ENCODE data around the gene OR8D1. TPM values are rescaled to one million over a fixed set of nuclear protein-coding genes. Genes with fewer than 3 reads are reported as not detected.

The OR8D1 gene
- total RNA-seq, 1 experiment from 2014 or later, result not detected

DNA sequence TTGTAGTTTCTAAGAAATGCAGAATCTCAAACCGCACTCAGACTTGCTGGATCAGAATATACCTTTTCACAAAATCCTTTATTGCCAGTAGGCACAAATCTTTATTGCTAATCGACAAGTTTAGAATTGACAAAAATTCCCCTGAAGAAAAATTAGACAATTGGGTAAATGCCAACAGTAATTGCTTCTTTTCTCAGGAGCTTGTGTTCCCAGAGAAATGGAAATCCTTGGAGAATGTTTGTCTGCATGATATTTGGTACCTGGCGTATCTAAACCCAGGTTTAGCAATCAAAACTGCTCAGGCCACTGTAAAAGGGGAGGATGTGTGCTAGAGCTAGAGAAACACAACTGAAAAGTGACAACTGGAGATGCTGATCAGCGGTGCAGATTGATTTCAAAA lies 57.7 kb downstream of the OR8D1 start, which contains the start of gene OR8G5:
Gene OR8G5 (plus strand): TSS at position 301 of the 400 bp plus-strand sequence. CDS start 8,556 bp downstream, outside the sequence.
- Histone ChIP-seq H3K9me3 (ENCODE audit: control insufficient read depth, insufficient read depth, low read depth, low read length) (no peaks in the 10 kb centered on the region), H3K27me3 (ENCODE audit: control insufficient read depth, insufficient read depth, low read length) (no peaks in the 10 kb centered on the region), H3K27ac (ENCODE audit: low read length) (no peak within 1 kb of the TSS), H3K36me3 (ENCODE audit: control insufficient read depth, insufficient read depth, low read length) (no peaks in the 10 kb centered on the region), H3K4me3 (ENCODE audit: low read depth in 2 of 2, low read length in 2 of 2) (no peak within 1 kb of the TSS), H3K4me1 (ENCODE audit: control insufficient read depth, insufficient read depth, low read length) (no peaks in the 10 kb centered on the region)
- DNase-seq (ENCODE audit: low read depth, low spot score) (no peak), ATAC-seq (no peak)
- intact Hi-C loops (cut with micrococcal nuclease; ENCODE audit: unreplicated experiment) (no loop called here), in situ Hi-C loops (cut with HindIII; ENCODE audit: low pct_unique_long_range_greater_than_20kb, low sequenced_read_pairs) (no loop called here)
- BruUV-seq (replicated peaks), result no TSS peak
- no peak for TF ChIP-seq SIN3A (IDR thresholded peaks at IDR 0.05; ENCODE audit: borderline replicate concordance, insufficient read depth, low read depth, low read length)
- TF ChIP-seq, protein P1, sequence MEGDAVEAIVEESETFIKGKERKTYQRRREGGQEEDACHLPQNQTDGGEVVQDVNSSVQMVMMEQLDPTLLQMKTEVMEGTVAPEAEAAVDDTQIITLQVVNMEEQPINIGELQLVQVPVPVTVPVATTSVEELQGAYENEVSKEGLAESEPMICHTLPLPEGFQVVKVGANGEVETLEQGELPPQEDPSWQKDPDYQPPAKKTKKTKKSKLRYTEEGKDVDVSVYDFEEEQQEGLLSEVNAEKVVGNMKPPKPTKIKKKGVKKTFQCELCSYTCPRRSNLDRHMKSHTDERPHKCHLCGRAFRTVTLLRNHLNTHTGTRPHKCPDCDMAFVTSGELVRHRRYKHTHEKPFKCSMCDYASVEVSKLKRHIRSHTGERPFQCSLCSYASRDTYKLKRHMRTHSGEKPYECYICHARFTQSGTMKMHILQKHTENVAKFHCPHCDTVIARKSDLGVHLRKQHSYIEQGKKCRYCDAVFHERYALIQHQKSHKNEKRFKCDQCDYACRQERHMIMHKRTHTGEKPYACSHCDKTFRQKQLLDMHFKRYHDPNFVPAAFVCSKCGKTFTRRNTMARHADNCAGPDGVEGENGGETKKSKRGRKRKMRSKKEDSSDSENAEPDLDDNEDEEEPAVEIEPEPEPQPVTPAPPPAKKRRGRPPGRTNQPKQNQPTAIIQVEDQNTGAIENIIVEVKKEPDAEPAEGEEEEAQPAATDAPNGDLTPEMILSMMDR (IDR thresholded peaks at IDR 0.05), result no peak
- TF ChIP-seq, protein P2, sequence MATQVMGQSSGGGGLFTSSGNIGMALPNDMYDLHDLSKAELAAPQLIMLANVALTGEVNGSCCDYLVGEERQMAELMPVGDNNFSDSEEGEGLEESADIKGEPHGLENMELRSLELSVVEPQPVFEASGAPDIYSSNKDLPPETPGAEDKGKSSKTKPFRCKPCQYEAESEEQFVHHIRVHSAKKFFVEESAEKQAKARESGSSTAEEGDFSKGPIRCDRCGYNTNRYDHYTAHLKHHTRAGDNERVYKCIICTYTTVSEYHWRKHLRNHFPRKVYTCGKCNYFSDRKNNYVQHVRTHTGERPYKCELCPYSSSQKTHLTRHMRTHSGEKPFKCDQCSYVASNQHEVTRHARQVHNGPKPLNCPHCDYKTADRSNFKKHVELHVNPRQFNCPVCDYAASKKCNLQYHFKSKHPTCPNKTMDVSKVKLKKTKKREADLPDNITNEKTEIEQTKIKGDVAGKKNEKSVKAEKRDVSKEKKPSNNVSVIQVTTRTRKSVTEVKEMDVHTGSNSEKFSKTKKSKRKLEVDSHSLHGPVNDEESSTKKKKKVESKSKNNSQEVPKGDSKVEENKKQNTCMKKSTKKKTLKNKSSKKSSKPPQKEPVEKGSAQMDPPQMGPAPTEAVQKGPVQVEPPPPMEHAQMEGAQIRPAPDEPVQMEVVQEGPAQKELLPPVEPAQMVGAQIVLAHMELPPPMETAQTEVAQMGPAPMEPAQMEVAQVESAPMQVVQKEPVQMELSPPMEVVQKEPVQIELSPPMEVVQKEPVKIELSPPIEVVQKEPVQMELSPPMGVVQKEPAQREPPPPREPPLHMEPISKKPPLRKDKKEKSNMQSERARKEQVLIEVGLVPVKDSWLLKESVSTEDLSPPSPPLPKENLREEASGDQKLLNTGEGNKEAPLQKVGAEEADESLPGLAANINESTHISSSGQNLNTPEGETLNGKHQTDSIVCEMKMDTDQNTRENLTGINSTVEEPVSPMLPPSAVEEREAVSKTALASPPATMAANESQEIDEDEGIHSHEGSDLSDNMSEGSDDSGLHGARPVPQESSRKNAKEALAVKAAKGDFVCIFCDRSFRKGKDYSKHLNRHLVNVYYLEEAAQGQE (IDR thresholded peaks at IDR 0.05; ENCODE audit: insufficient read depth in 1 of 2, low read depth in 2 of 2, low read length in 1 of 2), result no peak
- ChIA-PET POLR2A (no interaction called here), CTCF (no interaction called here)

Other genes with a start within 250 kb of the OR8D1 start
- gene VWA5A, start 198.5 kb downstream of the OR8D1 start, total RNA-seq (2021; ENCODE audit: unreplicated experiment), result 3.1 TPM
- gene OR10D3, start 130.6 kb downstream of the OR8D1 start, total RNA-seq (2021; ENCODE audit: unreplicated experiment), result not detected
- not detected for gene OR8G1, start 72.9 kb downstream of the OR8D1 start, total RNA-seq (2021; ENCODE audit: unreplicated experiment)
- not detected for gene OR8G5, start 57.6 kb downstream of the OR8D1 start, total RNA-seq (2021; ENCODE audit: unreplicated experiment)
- gene OR8D2, start 6.2 kb upstream of the OR8D1 start, total RNA-seq (2021; ENCODE audit: unreplicated experiment), result not detected
- gene OR8B2, start 70.5 kb upstream of the OR8D1 start, total RNA-seq (2021; ENCODE audit: unreplicated experiment), result not detected
- gene OR8B3, start 85.1 kb upstream of the OR8D1 start, total RNA-seq (2021; ENCODE audit: unreplicated experiment), result not detected
- gene OR8B4, start 110.9 kb upstream of the OR8D1 start, total RNA-seq (2021; ENCODE audit: unreplicated experiment), result not detected
- not detected for gene OR8B8, start 131.7 kb upstream of the OR8D1 start, total RNA-seq (2021; ENCODE audit: unreplicated experiment)
- not detected for gene OR8B12, start 229.7 kb upstream of the OR8D1 start, total RNA-seq (2021; ENCODE audit: unreplicated experiment)